GM18858 (cell line): ENCODE results near the gene TGIF2LY.
"Not testable (repeated sequence)": the region's sequence is repeated elsewhere in the genome, so short reads cannot be mapped to it uniquely, and the experiment has no call there.

ENCODE experiments used
- ATAC-seq: cut with Tn5 transposase; IDR thresholded peaks from one replicate; pipeline ENCODE4 v1.9.1; 2021; ENCODE audit not compliant: unreplicated experiment

The TGIF2LY gene

DNA sequence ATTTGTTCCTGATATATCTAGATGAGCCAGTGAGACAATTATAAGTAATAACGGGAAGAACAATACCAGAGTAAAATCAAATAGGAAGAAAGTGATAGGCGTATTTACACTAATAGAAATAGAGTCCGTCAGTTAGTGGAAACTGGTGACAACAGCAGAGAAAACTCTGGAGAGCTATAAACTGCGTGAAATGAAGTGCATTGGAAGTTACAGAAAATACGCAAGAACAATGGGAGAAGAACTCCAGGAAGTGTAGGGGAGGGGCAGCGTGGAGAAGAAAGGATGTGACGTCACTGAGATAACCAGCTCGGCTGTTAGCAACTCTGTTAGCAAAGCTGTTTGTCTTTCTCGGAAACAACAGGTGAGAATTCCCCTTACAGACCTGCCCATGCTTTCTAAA is at the start of gene TGIF2LY:
TGIF2LY (plus strand) TSS at position 301 of the 400 bp plus-strand sequence. CDS start 178 bp downstream, outside the sequence.
- ATAC-seq: not testable (repeated sequence)
